Coronary artery (tissue), 2 donors: Measurements from ENCODE around the gene ZSWIM5.

Experiments used
- DNase-seq: peaks from one replicate; pipeline ENCODE4 v3.0.0-alpha.2; 2017; ENCODE audit warnings: low spot score
- H3K27ac ChIP-seq, 2 donors: fragments of 200-600 bp; sonication (generic); one replicate each; pipeline ENCODE4 v1.5.1; 2016 to 2019
- H3K4me3 ChIP-seq: fragments of 200-600 bp; sonication (generic); 2 replicates; pipeline ENCODE4 v1.5.1; 2016; ENCODE audit warnings: mild to moderate bottlenecking, moderate library complexity
- TF ChIP-seq, protein P1 (sequence below): fragments of 200-600 bp; sonication (generic); IDR thresholded peaks from one replicate; pipeline ENCODE4 v1.5.1; 2019; ENCODE audit warnings: antibody characterized with exemption

The ZSWIM5 gene

DNA sequence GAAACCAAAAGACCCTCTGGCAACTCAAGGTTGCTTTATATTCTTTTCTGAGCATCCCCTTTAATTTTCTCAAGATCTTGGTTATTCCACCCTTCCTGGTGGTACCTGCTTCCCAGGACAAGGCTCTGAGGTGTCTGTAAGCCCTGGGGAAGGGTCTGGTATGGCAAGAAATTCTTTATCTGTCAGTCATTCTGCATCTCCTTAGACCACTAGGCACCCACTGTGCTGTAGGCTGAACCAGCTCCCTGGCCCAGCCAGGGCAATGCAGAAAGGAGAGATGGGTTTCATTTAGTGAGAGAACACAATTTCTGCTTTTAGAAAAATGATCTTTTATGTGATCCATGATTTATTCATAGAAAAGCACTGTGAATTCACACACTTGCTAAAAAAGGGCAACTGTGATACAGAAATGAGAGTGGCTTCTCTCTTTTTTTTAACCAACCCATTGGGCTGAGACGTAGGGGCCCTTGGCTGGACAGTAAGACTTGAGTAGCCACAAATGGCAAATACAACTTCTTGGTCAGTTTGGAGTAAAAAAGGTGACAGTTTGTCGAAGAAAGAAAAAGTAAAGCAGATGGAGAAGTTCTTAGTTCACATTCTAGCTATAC lies 190.2 kb downstream of the ZSWIM5 start:
- TF ChIP-seq, protein P1, sequence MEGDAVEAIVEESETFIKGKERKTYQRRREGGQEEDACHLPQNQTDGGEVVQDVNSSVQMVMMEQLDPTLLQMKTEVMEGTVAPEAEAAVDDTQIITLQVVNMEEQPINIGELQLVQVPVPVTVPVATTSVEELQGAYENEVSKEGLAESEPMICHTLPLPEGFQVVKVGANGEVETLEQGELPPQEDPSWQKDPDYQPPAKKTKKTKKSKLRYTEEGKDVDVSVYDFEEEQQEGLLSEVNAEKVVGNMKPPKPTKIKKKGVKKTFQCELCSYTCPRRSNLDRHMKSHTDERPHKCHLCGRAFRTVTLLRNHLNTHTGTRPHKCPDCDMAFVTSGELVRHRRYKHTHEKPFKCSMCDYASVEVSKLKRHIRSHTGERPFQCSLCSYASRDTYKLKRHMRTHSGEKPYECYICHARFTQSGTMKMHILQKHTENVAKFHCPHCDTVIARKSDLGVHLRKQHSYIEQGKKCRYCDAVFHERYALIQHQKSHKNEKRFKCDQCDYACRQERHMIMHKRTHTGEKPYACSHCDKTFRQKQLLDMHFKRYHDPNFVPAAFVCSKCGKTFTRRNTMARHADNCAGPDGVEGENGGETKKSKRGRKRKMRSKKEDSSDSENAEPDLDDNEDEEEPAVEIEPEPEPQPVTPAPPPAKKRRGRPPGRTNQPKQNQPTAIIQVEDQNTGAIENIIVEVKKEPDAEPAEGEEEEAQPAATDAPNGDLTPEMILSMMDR = no peak
- no peak overlapping the region for H3K27ac ChIP-seq
- H3K4me3 ChIP-seq = no peak overlapping the region
- DNase-seq = peak; percentile 11

DNA sequence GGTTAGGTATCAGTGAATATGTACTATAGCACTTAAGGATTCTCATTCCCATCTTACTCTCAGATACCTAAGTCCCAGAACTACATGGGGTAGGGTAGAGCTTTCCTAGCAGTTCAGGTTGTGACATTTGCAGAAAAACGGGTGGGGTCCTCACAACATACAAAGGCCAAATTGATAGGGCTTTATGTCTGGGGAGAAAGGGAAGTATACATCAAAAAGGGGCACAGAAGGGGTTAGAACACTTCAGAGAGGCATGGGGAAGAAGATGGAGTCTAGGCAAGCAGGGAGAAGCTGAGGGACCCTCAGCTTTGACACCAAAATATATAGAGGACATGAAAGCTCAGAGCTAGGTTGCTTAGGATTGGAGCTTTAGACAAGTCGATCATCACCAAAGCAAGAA lies 190.7 kb downstream of the ZSWIM5 start:
- Histone ChIP-seq H3K4me3 (no peak overlapping the region), H3K27ac (no peak overlapping the region)
- TF ChIP-seq, protein P1 = no peak
- no peak for DNase-seq

DNA sequence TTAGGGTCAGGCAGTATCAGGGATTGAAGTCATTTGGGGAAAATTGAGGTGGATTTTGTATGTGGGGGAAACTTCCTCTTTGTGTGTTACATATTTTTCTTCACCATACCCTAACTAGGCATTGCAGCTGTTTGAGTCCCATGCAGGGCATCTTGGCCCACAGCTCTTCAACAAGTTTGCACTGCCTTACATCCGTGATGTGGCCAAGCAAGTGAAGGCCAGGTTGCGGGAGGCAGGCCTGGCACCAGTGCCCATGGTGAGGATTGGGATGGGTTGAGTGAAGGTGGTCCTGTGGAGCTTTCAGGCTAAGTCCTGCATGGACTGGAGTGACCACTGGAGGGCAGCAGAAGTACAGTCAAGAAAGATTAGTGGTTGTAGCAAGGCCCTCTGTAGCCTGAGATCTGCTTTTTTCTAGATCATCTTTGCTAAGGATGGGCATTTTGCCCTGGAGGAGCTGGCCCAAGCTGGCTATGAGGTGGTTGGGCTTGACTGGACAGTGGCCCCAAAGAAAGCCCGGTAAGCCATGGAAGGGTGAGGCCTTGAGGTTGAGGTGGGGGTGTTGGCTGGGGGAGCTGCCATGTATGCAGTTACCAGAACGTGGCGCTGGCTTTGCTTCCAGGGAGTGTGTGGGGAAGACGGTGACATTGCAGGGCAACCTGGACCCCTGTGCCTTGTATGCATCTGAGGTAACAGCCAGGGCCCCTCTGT lies 191.9 kb downstream of the ZSWIM5 start:
- no peak for DNase-seq
- Histone ChIP-seq H3K27ac (peak overlapping the region in 1 of 2 donors; percentile 39), H3K4me3 (no peak overlapping the region)
- TF ChIP-seq, protein P1 = peak; percentile 79

DNA sequence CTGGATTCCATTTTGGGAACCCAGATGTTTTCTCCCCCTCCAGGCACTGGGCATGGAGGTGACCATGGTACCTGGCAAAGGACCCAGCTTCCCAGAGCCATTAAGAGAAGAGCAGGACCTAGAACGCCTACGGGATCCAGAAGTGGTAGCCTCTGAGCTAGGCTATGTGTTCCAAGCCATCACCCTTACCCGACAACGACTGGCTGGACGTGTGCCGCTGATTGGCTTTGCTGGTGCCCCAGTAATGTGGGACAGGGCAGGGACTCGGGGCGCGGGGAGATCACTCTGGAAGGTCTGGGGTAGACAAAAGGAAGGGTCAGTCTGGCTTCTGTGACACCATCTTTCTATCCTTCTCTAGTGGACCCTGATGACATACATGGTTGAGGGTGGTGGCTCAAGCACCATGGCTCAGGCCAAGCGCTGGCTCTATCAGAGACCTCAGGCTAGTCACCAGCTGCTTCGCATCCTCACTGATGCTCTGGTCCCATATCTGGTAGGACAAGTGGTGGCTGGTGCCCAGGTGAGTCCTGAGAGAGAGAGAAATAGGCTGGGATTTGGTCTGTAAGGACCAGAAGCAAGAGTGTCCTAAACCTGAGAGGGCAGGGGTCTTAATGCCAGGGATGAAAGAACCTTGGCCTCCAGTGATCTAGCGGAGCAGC lies 192.7 kb downstream of the ZSWIM5 start:
- no peak for DNase-seq
- H3K4me3 ChIP-seq = no peak overlapping the region
- H3K27ac ChIP-seq = no peak overlapping the region
- TF ChIP-seq, protein P1 = no peak

DNA sequence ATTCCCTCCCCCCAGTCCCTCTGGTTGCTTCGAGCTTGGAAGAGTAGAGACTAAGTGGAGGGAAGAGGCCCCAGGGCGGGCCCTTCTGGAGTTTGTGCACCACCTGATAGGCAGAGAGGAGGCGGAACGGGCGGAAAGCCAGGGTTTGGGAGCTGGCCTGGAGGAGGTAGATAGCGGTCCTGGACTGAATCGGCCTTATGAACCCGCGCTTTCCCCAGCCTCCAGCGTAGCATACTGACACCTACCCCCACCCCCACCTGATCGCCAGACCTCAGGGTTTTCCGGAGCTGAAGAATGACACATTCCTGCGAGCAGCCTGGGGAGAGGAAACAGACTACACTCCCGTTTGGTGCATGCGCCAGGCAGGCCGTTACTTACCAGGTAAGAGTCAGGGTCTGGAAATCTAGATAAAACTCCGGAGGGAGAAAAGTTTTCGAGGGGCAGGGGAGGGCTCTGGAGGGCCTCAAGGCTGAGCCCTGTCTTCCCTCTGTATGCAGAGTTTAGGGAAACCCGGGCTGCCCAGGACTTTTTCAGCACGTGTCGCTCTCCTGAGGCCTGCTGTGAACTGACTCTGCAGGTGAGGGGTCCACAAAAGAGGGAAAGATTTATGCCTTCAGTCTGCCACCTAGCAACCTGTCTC lies 193.6 kb downstream of the ZSWIM5 start:
- TF ChIP-seq, protein P1 = no peak
- Histone ChIP-seq H3K4me3 (peak overlapping the region; percentile 99), H3K27ac (peak overlapping the region; percentile 63 to 90)
- DNase-seq = no peak

DNA sequence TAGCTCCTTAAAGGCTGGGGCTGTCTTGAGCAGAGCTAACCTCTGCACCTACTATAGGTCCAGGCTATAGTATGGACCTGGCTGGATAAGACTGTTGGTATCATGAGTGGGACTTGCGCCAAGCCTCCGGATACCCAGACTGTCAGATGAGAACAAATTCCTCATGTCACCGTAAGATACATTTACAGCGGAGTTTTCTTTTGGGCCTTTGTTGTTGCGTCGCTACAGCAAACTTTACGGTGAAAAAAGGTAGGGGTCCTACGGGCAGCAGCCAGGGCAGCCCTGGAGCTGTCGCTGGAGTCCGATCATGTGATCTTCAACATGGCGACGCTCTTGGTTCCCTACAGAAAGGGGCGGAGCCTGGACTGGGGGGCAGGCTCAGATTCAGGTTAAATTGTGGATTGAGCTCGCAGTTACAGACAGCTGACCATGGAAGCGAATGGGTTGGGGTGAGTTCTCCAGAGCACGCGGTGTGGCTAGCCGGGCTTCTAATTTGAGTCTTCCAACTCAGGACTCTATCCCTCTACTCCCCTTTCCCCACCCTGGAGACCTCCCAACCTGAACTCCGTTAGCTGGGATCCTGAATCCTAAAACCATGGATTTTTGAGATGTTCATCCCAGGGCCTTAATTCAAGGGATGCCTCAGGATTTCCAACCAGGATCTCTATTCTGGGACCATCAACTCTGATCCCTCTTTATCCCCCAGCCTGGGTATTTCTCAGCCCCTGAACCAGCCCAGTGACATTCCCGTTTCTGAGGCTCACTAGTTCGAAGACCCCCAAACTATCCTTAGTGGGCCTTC lies 194.4 kb downstream of the ZSWIM5 start, which contains the start of gene UROD:
TSS of gene UROD (plus strand) at position 418 of the 802 bp plus-strand sequence. CDS start at position 430, 12 bp downstream.
- DNase-seq = peak; percentile 91
- TF ChIP-seq, protein P1 = no peak
- peak within 1 kb of the TSS; percentile 63 to 90 for H3K27ac ChIP-seq
- H3K4me3 ChIP-seq = peak within 1 kb of the TSS; percentile 99
